HepG2 (cell line): ENCODE data around the gene UNKL. TPM values are rescaled to one million over a fixed set of nuclear protein-coding genes. Genes with fewer than 3 reads are reported as not detected.
A peak's percentile ranks its signal among the peaks of the same experiment; 100 is the strongest.

ENCODE experiments used
- GZF1 ChIP-seq: sonication (generic); formaldehyde crosslinking; IDR thresholded peaks from 2 replicates; pipeline ENCODE4 v1.5.1; 2020; ENCODE audit warnings: mild to moderate bottlenecking, missing genetic modification reagents
- IRX3 ChIP-seq: sonication (generic); formaldehyde crosslinking; IDR thresholded peaks from 2 replicates; pipeline ENCODE4 v1.8.1; 2023; ENCODE audit warnings: mild to moderate bottlenecking, low read depth, missing genetic modification reagents, borderline replicate concordance
- MED13 ChIP-seq: sonication (generic); formaldehyde crosslinking; IDR thresholded peaks from 2 replicates; pipeline ENCODE4 v1.5.0; 2020; ENCODE audit warnings: missing genetic modification reagents
- MTF1 ChIP-seq: sonication (generic); formaldehyde crosslinking; IDR thresholded peaks from 2 replicates; pipeline ENCODE4 v1.5.0; 2020; ENCODE audit warnings: missing genetic modification reagents
- MXD1 ChIP-seq: sonication (generic); formaldehyde crosslinking; IDR thresholded peaks from 2 replicates; pipeline ENCODE4 v1.4.0; 2020; ENCODE audit warnings: mild to moderate bottlenecking, missing genetic modification reagents
- NRL ChIP-seq: sonication (generic); formaldehyde crosslinking; IDR thresholded peaks from 2 replicates; pipeline ENCODE4 v1.5.0; 2020; ENCODE audit warnings: missing genetic modification reagents, mild to moderate bottlenecking, moderate library complexity, borderline replicate concordance
- PHF21A ChIP-seq: sonication (generic); formaldehyde crosslinking; IDR thresholded peaks from 2 replicates; pipeline ENCODE4 v1.5.0; 2020; ENCODE audit warnings: mild to moderate bottlenecking, missing genetic modification reagents
- SOX6 ChIP-seq, 2 experiments: fragments of 450-650 bp in 1 of 2; sonication (generic) in 1 of 2; formaldehyde crosslinking in 1 of 2; IDR thresholded peaks; 2 replicates each; pipeline versions ENCODE4 v1.4.0 to v1.6.1; 2017 to 2020; ENCODE audit warnings: antibody characterized with exemption in 1 of 2, mild to moderate bottlenecking in 1 of 2, missing genetic modification reagents in 1 of 2
- SP2 ChIP-seq: sonication (generic); formaldehyde crosslinking; IDR thresholded peaks from 2 replicates; pipeline ENCODE4 v1.5.1; 2020; ENCODE audit warnings: mild to moderate bottlenecking, missing genetic modification reagents
- TCF12 ChIP-seq, 2 experiments: fragments of 450-650 bp in 1 of 2; sonication (generic) in 1 of 2; formaldehyde crosslinking in 1 of 2; IDR thresholded peaks; 2 replicates each; pipeline versions ENCODE4 v1.6.1 to v1.8.0; 2017 to 2022; ENCODE audit warnings: antibody characterized with exemption in 1 of 2, mild to moderate bottlenecking in 1 of 2, missing genetic modification reagents in 1 of 2, moderate library complexity in 1 of 2
- ZBTB3 ChIP-seq: sonication (generic); formaldehyde crosslinking; IDR thresholded peaks from 2 replicates; pipeline ENCODE4 v1.4.0; 2020; ENCODE audit warnings: low read depth, mild to moderate bottlenecking, moderate library complexity, missing genetic modification reagents, borderline replicate concordance
- ZBTB34 ChIP-seq: sonication (generic); formaldehyde crosslinking; IDR thresholded peaks from 2 replicates; pipeline ENCODE4 v1.8.0; 2022; ENCODE audit warnings: mild to moderate bottlenecking, missing genetic modification reagents
- ZMYM4 ChIP-seq: sonication (generic); formaldehyde crosslinking; IDR thresholded peaks from 2 replicates; pipeline ENCODE4 v1.8.1; 2023; ENCODE audit warnings: mild to moderate bottlenecking, missing genetic modification reagents
- ZNF136 ChIP-seq: sonication (generic); formaldehyde crosslinking; IDR thresholded peaks from 2 replicates; pipeline ENCODE4 v1.8.1; 2022; ENCODE audit warnings: low read depth, mild to moderate bottlenecking, moderate library complexity, missing genetic modification reagents
- ZNF180 ChIP-seq: sonication (generic); formaldehyde crosslinking; IDR thresholded peaks from 2 replicates; pipeline ENCODE4 v1.4.0; 2020; ENCODE audit warnings: low read depth, missing genetic modification reagents, borderline replicate concordance
- ZNF580 ChIP-seq: IDR thresholded peaks from 2 replicates; pipeline ENCODE4 v1.6.1; 2016; ENCODE audit warnings: low read depth, borderline replicate concordance
- ZNF644 ChIP-seq: IDR thresholded peaks from 2 replicates; pipeline ENCODE4 v1.6.1; 2016; ENCODE audit warnings: low read depth
- ZNF646 ChIP-seq: sonication (generic); formaldehyde crosslinking; IDR thresholded peaks from 2 replicates; pipeline ENCODE4 v1.9.0; 2021; ENCODE audit warnings: mild to moderate bottlenecking, missing genetic modification reagents
- ZSCAN31 ChIP-seq: sonication (generic); formaldehyde crosslinking; IDR thresholded peaks from 2 replicates; pipeline ENCODE4 v1.5.0; 2020; ENCODE audit warnings: low read depth, mild to moderate bottlenecking, missing genetic modification reagents
- polyA plus RNA-seq, 8 experiments: library from polyadenylated mRNA; depleted of rRNA in 3 of 8; stranded (reverse) in 7 of 8; unstranded in 1 of 8; fragments of >200 nt; fragmentation: Illumina TruSeq in 4 of 8; extraction: Trizol in 4 of 8; gene quantifications; 2 replicates each; pipeline versions ENCODE4 v1.2.1 to v1.2.3, GENCODE V29; 2011 to 2016; ENCODE audit warnings: low read depth in 4 of 8, missing spikeins in 1 of 8, mixed read lengths in 1 of 8; ENCODE audit not compliant: insufficient read depth in 1 of 8
- total RNA-seq, 5 experiments: library from RNA; depleted of rRNA; stranded (reverse); fragments of >200 nt; fragmentation: Illumina TruSeq; extraction: Trizol; gene quantifications; 2 replicates each; pipeline ENCODE4 v1.2.3, GENCODE V29; 2016; ENCODE audit warnings: low read depth in 1 of 5

The UNKL gene
- total and polyA plus RNA-seq, 2 of the 13 experiments (the other 11 are each of a cell fraction or from before 2014, with no cell fraction given) = 10.4 to 17.6 TPM

DNA sequence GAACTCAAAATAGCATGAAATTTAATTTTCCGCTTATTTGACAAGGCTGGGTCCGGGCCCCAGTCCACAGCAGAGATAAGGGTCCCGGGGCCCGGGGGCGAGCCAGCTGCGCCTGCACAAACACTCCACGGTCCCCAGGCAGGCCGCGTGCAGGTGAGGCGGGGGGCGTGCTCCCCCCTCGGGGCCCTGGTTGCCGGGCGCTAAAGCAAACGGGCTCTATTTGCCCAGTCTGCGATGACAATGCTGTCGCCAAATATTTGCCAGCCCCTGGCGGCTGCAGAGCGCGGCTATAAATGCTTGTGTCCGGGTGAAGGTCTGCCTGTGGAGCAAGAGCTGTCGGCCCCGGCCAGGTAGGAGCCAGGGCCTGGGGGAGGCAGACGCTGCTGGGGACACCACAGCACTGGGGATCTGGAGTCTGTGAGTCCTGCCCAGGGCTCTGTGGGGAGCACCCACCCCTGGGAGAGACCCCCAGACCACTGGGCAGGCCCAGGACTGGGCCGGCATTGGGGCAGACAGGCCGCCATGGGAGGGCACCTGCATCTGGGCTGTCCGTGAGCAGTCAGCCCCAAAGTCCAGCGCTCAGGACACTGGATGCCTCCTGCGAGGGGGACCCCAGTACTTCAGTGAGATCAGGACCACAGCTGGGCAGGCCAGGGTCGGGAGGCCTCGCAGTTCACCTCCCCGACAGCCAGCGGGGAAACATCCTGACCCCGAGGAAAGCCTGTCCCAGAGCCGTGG lies 16.4 kb upstream of the UNKL start, which contains the start of gene PERCC1 (continued):
- TF ChIP-seq ZNF646 (CRISPR knock-in tag) (no peak), SP2 (no peak), ZNF580 (CRISPR knock-in tag) (no peak), ZBTB34 (CRISPR knock-in tag) (no peak), ZMYM4 (no peak; the same call in none of the 2 replicates), ZNF644 (no peak), ZNF136 (CRISPR knock-in tag) (peak; percentile 75; the same call in 1 of the 2 replicates), IRX3 (no peak), ZSCAN31 (CRISPR knock-in tag) (peak; percentile 85), TCF12 (IDR thresholded peaks at IDR 0.05) (no peak), TCF12 (CRISPR knock-in tag; IDR thresholded peaks at IDR 0.05) (peak; percentile 66), ZNF180 (CRISPR knock-in tag) (no peak), PHF21A (CRISPR knock-in tag) (peak; percentile 85), GZF1 (CRISPR knock-in tag) (0 out of 2 replicates have a peak, but pooled peaks have one; percentile 25), ZBTB3 (CRISPR knock-in tag) (no peak), MXD1 (CRISPR knock-in tag) (no peak), MTF1 (no peak), MED13 (CRISPR knock-in tag) (no peak), NRL (CRISPR knock-in tag) (no peak), SOX6 (IDR thresholded peaks at IDR 0.05) (no peak), SOX6 (CRISPR knock-in tag; IDR thresholded peaks at IDR 0.05) (peak; percentile 98)
